Endothelial cell (in vitro differentiated cells): ENCODE results near the gene CLMP. TPM values are rescaled to one million over a fixed set of nuclear protein-coding genes. Genes with fewer than 3 reads are reported as not detected.
A peak's percentile ranks its signal among the peaks of the same experiment; 100 is the strongest.

Experiments used
- DNase-seq: peaks from one replicate; pipeline ENCODE4 v3.0.0; 2021; ENCODE audit warnings: low spot score
- H3K27ac Mint-ChIP-seq: one replicate; pipeline ENCODE4 v1.8.0; 2021; ENCODE audit warnings: mixed read lengths, inconsistent platforms; ENCODE audit not compliant: unreplicated experiment
- H3K27me3 Mint-ChIP-seq: one replicate; pipeline ENCODE4 v1.8.0; 2021; ENCODE audit warnings: mild to moderate bottlenecking, moderate library complexity, mixed read lengths, inconsistent platforms; ENCODE audit not compliant: unreplicated experiment
- H3K36me3 Mint-ChIP-seq: one replicate; pipeline ENCODE4 v1.8.0; 2021; ENCODE audit warnings: mild to moderate bottlenecking, low read depth, mixed read lengths, inconsistent platforms; ENCODE audit not compliant: unreplicated experiment
- H3K4me1 Mint-ChIP-seq: one replicate; pipeline ENCODE4 v1.8.0; 2021; ENCODE audit warnings: mild to moderate bottlenecking, mixed read lengths, inconsistent platforms; ENCODE audit not compliant: unreplicated experiment
- H3K4me3 Mint-ChIP-seq: one replicate; pipeline ENCODE4 v1.8.0; 2021; ENCODE audit warnings: mild to moderate bottlenecking, mixed read lengths, inconsistent platforms; ENCODE audit not compliant: unreplicated experiment
- H3K9me3 Mint-ChIP-seq: one replicate; pipeline ENCODE4 v1.8.0; 2021; ENCODE audit warnings: mixed read lengths, inconsistent platforms; ENCODE audit not compliant: unreplicated experiment
- CTCF ChIP-seq: fragments of 200-600 bp; sonication (generic); IDR thresholded peaks from one replicate; pipeline ENCODE4 v1.5.0; 2021; ENCODE audit warnings: antibody characterized with exemption; ENCODE audit not compliant: unreplicated experiment
- total RNA-seq: library from RNA; stranded (reverse); fragmentation: NEBNext Ultra II Directional; extraction: Animal tissue kit (Norgen Biotek cat#: 25700); gene quantifications from one replicate; pipeline ENCODE4 v1.2.1, GENCODE V29; 2021; ENCODE audit not compliant: unreplicated experiment

Gene CLMP
- total RNA-seq, 1 donor from 2014 or later: 5.5 TPM

DNA sequence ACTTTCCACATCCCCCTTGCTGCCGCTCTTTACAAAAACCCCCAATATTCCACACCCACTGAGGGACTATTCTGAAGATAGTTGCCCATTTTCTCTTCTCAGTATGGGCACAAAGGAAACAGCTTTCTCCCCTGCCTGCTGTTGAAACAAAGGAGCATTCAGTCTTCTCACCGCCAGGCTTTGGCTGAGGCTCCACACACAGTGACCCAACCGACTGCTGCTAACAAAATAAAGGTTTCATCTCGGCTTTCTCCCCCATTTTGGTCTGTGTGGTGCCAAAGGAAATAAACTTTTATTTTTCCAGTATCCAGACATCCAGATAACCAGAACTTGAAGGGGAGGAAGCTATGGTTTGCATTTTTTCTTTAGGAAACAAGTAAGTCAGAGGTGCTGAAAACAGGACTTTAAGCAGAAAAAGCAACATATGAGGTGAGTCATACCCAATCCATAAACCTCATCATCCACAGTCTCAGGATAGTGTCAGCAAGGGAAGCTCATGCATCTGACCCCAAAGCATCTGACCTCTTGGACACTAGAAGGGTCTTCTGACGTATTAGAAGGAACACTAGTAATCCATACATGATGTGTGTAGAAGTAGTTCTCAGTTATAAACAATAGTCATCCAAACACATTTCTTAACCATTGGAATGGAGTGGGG is 6.4 kb downstream of the CLMP start:
- H3K4me3 Mint-ChIP-seq: no peak overlapping the region
- no peak for DNase-seq
- peaks cover 4% of the 10 kb centered on the region for H3K36me3 Mint-ChIP-seq
- H3K27ac Mint-ChIP-seq: peak overlapping the region; percentile 7
- peaks cover 11% of the 10 kb centered on the region for H3K4me1 Mint-ChIP-seq
- peaks cover 4% of the 10 kb centered on the region for H3K27me3 Mint-ChIP-seq
- H3K9me3 Mint-ChIP-seq: no peaks in the 10 kb centered on the region
- no peak for TF ChIP-seq CTCF

- Mint-ChIP-seq H3K4me1 (peaks cover 11% of the 10 kb centered on the region), H3K9me3 (no peaks in the 10 kb centered on the region)
- DNase-seq: no peak
Observed at GRCh38 chr11:123187665-123188507, 7.2 kb downstream of the CLMP start.

DNA sequence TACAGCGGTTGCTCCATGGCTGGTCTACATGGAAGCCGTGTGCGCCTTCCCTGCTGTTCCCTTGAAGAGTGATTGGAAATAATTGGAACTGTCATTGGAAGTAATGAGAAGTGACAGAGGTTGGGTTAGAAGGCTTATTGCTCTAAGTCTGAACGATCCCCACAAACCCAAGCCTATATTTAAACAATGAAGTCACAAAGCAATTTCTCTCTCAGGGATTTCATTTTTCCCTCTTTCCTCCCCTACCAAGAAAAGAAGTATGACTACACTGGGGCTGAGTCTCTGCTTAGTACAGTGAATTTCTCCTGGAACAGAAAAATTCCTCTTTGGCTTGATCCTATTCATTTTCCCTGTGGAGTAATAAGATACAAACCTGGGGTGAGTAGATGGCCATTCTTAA is 7.8 kb downstream of the CLMP start:
- no peaks in the 10 kb centered on the region for H3K9me3 Mint-ChIP-seq
- DNase-seq: no peak
- peaks cover 11% of the 10 kb centered on the region for H3K4me1 Mint-ChIP-seq
- H3K4me3 Mint-ChIP-seq: no peak overlapping the region
- H3K27ac Mint-ChIP-seq: no peak overlapping the region
- H3K36me3 Mint-ChIP-seq: peaks cover 4% of the 10 kb centered on the region
- TF ChIP-seq CTCF: no peak
- H3K27me3 Mint-ChIP-seq: peaks cover 4% of the 10 kb centered on the region

More at GRCh38 chr11:123187665-123188507, 7.2 kb downstream of the CLMP start:
- Mint-ChIP-seq H3K27ac (peak overlapping the region; percentile 7), H3K27me3 (peaks cover 4% of the 10 kb centered on the region), H3K36me3 (peaks cover 4% of the 10 kb centered on the region), H3K4me3 (no peak overlapping the region)
- TF ChIP-seq CTCF: no peak

DNA sequence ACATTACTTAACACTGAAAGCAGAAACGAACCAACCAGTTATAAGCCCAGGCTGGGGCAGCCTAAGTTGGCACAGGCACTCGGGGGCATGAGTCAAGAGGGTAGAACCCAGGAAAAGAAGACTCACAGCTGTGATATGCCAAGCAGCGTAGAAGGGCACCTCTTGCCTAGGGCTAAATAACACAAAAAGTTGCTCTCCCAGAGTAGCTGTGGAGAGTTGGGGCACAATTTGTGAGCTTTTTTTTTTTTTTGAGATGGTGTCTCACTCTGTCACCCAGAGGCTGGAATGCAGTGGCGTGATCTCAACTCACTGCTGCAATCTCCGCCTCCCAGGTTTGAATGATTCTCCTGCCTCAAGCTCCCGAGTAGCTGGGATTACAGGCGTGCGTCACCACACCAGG is 8.8 kb downstream of the CLMP start:
- peaks cover 5% of the 10 kb centered on the region for H3K27me3 Mint-ChIP-seq
- H3K36me3 Mint-ChIP-seq: no peaks in the 10 kb centered on the region
- TF ChIP-seq CTCF: no peak
- no peaks in the 10 kb centered on the region for H3K9me3 Mint-ChIP-seq
- no peak for DNase-seq
- H3K4me1 Mint-ChIP-seq: peaks cover 11% of the 10 kb centered on the region
- no peak overlapping the region for H3K4me3 Mint-ChIP-seq
- no peak overlapping the region for H3K27ac Mint-ChIP-seq

DNA sequence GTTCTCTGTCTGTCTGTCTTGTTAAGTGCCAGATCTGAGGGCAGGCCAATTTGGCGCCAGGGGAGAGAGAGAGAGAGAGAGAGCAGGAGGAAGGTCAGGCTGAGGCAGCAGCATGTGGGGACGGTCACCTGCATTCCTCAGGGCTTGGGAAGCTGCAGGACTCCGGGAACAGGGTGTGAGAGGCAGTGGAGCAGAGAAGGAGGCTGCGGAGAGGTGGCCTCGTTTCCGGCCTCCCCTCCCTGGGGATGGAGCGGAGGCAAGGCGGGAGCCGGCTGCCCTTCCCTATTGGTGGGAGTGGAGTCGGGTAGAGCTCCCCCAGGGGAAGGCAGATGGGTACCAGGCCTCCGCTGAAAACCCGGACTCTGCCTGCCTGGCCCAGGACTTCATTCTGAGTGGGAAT is 9.7 kb downstream of the CLMP start:
- DNase-seq: no peak
- Mint-ChIP-seq H3K27me3 (peaks cover 10% of the 10 kb centered on the region), H3K27ac (no peak overlapping the region), H3K9me3 (no peaks in the 10 kb centered on the region), H3K4me1 (peaks cover 11% of the 10 kb centered on the region), H3K4me3 (no peak overlapping the region), H3K36me3 (no peaks in the 10 kb centered on the region)
- TF ChIP-seq CTCF: no peak
